ENCODE data around the gene SEZ6. TPM values are rescaled to one million over a fixed set of nuclear protein-coding genes. Genes with fewer than 3 reads are reported as not detected.

The SEZ6 gene
- total and polyA plus RNA-seq, 2 donors (not counting 1 experiment from before 2014, with no cell fraction given), result not detected

DNA sequence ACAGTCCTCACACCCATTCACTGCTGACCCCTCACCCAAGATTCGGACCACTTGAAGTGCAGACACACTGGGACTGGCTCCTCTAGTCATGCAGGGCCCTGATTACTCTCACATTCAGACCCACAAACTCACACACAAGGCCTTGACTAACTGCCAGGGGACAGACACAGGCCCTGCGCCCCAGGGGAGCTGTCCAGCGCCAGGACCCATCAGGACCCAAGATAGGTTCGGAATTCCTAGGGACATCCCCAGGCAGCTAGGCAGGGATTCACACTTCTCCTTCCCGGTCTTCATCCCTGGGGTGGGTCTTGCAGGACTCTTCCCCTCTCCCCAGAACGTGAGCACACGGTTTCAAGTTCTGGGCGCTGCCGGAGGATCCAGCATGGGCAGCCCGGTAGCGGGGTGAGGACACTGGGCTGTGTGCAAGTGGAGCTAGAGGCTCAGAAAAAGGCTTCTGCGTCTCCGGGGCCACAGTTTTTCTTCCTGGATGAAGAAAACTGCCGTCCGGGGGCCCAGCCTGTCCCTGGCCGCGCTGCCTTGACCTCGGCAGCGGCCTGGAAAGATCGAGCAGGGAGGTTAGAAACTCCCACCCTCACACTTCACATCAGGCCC is 1.6 kb downstream of the SEZ6 start:
- 63% methylated on average over 18 of the region's 20 CpGs for WGBS (ENCODE audit: insufficient coverage)
- Mint-ChIP-seq H3K27ac (no peak overlapping the region), H3K4me1 (no peaks in the 10 kb centered on the region), H3K9me3 (ENCODE audit: insufficient read depth) (no peaks in the 10 kb centered on the region), H3K4me3 (no peak overlapping the region), H3K27me3 (peaks cover 60% of the 10 kb centered on the region)
- Histone ChIP-seq H3K4me3 (ENCODE audit: control extremely low read depth in 1 of 5, extremely low read depth in 1 of 5, insufficient read depth in 1 of 5, low read depth in 2 of 5, low read length in 4 of 5) (no peak overlapping the region), H2AFZ (ENCODE audit: insufficient read depth, low read depth, low read length, poor library complexity, severe bottlenecking) (no peak overlapping the region), H3K4me1 (ENCODE audit: control insufficient read depth in 2 of 2, insufficient read depth in 2 of 2, low read length in 2 of 2) (peaks cover 0 to 11% of the 10 kb centered on the region in 2 donors), H3K9me3 (ENCODE audit: control extremely low read depth in 1 of 3, control insufficient read depth in 2 of 3, insufficient read depth in 1 of 3, low read length in 2 of 3) (peaks cover 0 to 30% (median 0%) of the 10 kb centered on the region in 3 donors), H3K27me3 (replicated peaks in 1 of 4; ENCODE audit: control extremely low read depth in 1 of 4, control insufficient read depth in 3 of 4, insufficient read depth in 4 of 4, low read length in 3 of 4) (peaks cover 0 to 54% (median 26%) of the 10 kb centered on the region in 4 experiments), H3K36me3 (replicated peaks in 1 of 2; ENCODE audit: control extremely low read depth in 1 of 2, control insufficient read depth in 1 of 2, extremely low read depth in 1 of 2, insufficient read depth in 2 of 2, low read length in 1 of 2) (no peaks in the 10 kb centered on the region), H4K20me1 (ENCODE audit: control insufficient read depth, insufficient read depth, low read length, poor library complexity, severe bottlenecking) (no peaks in the 10 kb centered on the region), H3K4me2 (replicated peaks; ENCODE audit: low read depth, low read length, poor library complexity, severe bottlenecking) (no peak overlapping the region), H3K79me2 (ENCODE audit: control insufficient read depth, insufficient read depth, low read length) (no peaks in the 10 kb centered on the region), H3K27ac (ENCODE audit: low read length in 2 of 2) (no peak overlapping the region), H3K9ac (ENCODE audit: low read length) (no peak overlapping the region)
- ATAC-seq (ENCODE audit: low read depth) (no peak), DNase-seq (no peak)
- ChIA-PET CTCF (no interaction called here), POLR2A (no interaction called here)
- intact Hi-C loops (cut with micrococcal nuclease), result no loop called here
- TF ChIP-seq, protein P1, sequence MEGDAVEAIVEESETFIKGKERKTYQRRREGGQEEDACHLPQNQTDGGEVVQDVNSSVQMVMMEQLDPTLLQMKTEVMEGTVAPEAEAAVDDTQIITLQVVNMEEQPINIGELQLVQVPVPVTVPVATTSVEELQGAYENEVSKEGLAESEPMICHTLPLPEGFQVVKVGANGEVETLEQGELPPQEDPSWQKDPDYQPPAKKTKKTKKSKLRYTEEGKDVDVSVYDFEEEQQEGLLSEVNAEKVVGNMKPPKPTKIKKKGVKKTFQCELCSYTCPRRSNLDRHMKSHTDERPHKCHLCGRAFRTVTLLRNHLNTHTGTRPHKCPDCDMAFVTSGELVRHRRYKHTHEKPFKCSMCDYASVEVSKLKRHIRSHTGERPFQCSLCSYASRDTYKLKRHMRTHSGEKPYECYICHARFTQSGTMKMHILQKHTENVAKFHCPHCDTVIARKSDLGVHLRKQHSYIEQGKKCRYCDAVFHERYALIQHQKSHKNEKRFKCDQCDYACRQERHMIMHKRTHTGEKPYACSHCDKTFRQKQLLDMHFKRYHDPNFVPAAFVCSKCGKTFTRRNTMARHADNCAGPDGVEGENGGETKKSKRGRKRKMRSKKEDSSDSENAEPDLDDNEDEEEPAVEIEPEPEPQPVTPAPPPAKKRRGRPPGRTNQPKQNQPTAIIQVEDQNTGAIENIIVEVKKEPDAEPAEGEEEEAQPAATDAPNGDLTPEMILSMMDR (IDR thresholded peaks at IDR 0.05), result no peak
- TF ChIP-seq EZH2 (IDR thresholded peaks at IDR 0.05; ENCODE audit: borderline replicate concordance, insufficient read depth, low read depth, low read length, poor library complexity, severe bottlenecking), result no peak

DNA sequence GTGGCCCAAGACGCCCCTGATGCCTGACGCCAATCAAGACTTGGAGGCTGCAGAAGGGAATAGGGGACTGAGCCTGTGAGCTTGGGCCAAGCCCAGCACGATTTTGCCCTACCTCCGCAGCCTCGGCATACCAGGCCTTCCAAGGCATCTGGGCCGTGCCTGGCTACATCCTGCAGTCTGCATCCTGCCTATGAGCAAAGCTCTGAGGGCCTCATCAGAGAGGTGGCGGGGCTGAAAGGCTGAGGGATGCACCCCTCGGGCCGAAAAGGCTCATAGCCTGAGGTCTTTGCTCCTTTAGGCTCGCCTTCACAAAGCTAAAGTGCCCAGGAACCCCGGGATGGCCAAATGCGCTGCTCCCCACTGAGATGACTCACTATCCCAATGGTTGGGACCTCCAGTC is 2.5 kb downstream of the SEZ6 start:
- CTCF ChIA-PET, result no interaction called here
- H3K4me1 ChIP-seq (ENCODE audit: control insufficient read depth in 2 of 2, insufficient read depth in 2 of 2, low read length in 2 of 2), result peaks cover 0 to 11% of the 10 kb centered on the region in 2 donors
- H4K20me1 ChIP-seq (ENCODE audit: control insufficient read depth, insufficient read depth, low read length, poor library complexity, severe bottlenecking), result no peaks in the 10 kb centered on the region
- no peak overlapping the region for H3K27ac Mint-ChIP-seq
- no peak overlapping the region for H2AFZ ChIP-seq (ENCODE audit: insufficient read depth, low read depth, low read length, poor library complexity, severe bottlenecking)
- H3K9me3 ChIP-seq (ENCODE audit: control extremely low read depth in 1 of 3, control insufficient read depth in 2 of 3, insufficient read depth in 1 of 3, low read length in 2 of 3), result peaks cover 0 to 29% (median 0%) of the 10 kb centered on the region in 3 donors
- no peaks in the 10 kb centered on the region for H3K36me3 ChIP-seq (replicated peaks in 1 of 2; ENCODE audit: control extremely low read depth in 1 of 2, control insufficient read depth in 1 of 2, extremely low read depth in 1 of 2, insufficient read depth in 2 of 2, low read length in 1 of 2)
- H3K27me3 ChIP-seq (replicated peaks in 1 of 4; ENCODE audit: control extremely low read depth in 1 of 4, control insufficient read depth in 3 of 4, insufficient read depth in 4 of 4, low read length in 3 of 4), result peaks cover 0 to 55% (median 26%) of the 10 kb centered on the region in 4 experiments
- no peak overlapping the region for H3K27ac ChIP-seq (ENCODE audit: low read length in 2 of 2)
- DNase-seq, result no peak
- no peaks in the 10 kb centered on the region for H3K4me1 Mint-ChIP-seq
- intact Hi-C loops (cut with micrococcal nuclease), result no loop called here
- H3K4me3 ChIP-seq (ENCODE audit: control extremely low read depth in 1 of 5, extremely low read depth in 1 of 5, insufficient read depth in 1 of 5, low read depth in 2 of 5, low read length in 4 of 5), result no peak overlapping the region
- 75% methylated on average over 12 of the region's 12 CpGs for WGBS (ENCODE audit: insufficient coverage)
- no peak overlapping the region for H3K9ac ChIP-seq (ENCODE audit: low read length)
- H3K27me3 Mint-ChIP-seq, result peaks cover 57% of the 10 kb centered on the region
- TF ChIP-seq, protein P1 (IDR thresholded peaks at IDR 0.05), result no peak
- TF ChIP-seq EZH2 (IDR thresholded peaks at IDR 0.05; ENCODE audit: borderline replicate concordance, insufficient read depth, low read depth, low read length, poor library complexity, severe bottlenecking), result no peak
- POLR2A ChIA-PET, result no interaction called here
- ATAC-seq (ENCODE audit: low read depth), result no peak
- no peak overlapping the region for H3K4me3 Mint-ChIP-seq
- no peaks in the 10 kb centered on the region for H3K9me3 Mint-ChIP-seq (ENCODE audit: insufficient read depth)
- no peak overlapping the region for H3K4me2 ChIP-seq (replicated peaks; ENCODE audit: low read depth, low read length, poor library complexity, severe bottlenecking)
- no peaks in the 10 kb centered on the region for H3K79me2 ChIP-seq (ENCODE audit: control insufficient read depth, insufficient read depth, low read length)
